ENCODE data around the gene EFHC1.

The EFHC1 gene

DNA sequence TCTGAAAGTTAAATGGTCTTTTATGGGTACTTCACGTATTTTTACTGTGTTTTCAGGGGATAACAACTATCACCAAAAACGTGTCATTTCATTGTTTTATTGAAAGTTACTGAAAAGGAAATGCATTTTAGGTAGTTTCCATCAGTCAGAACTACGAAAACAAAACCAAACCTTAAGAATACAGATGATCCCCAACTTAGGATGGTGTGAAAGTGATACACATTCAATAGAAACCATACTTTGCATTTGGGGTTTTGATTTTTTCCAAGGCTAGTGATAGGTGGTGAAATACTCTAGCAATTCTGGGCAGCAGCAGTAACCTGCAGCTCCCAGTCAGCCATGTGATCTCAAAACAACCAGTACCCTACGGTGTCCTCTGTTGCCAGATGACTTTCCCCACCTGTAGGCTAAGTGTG lies 25.9 kb upstream of the EFHC1 start:
- FAIRE-seq (no peak), DNase-seq (ENCODE audit: insufficient read length, low spot score) (no peak)

DNA sequence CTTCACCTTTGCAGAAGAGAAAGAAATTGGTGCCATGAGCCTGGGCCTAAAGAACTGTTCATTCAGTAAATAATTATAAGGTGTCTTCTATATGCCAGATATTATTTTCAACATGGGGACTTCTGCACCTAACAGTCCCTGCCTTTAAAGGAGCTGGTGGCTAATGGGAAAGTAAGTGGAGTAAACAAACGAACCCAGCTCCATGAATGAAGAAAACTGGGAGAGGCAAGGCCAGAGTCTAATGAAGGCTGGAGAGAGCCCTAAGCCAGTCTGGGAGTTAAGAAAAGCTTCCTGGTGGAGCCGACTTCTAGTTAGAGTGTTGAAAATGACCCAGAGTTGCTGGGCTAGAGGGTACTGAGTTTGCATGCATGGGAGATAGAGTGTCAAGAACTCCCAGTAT lies 24.2 kb upstream of the EFHC1 start:
- FAIRE-seq (no peak), DNase-seq (ENCODE audit: insufficient read length, low spot score) (no peak)

DNA sequence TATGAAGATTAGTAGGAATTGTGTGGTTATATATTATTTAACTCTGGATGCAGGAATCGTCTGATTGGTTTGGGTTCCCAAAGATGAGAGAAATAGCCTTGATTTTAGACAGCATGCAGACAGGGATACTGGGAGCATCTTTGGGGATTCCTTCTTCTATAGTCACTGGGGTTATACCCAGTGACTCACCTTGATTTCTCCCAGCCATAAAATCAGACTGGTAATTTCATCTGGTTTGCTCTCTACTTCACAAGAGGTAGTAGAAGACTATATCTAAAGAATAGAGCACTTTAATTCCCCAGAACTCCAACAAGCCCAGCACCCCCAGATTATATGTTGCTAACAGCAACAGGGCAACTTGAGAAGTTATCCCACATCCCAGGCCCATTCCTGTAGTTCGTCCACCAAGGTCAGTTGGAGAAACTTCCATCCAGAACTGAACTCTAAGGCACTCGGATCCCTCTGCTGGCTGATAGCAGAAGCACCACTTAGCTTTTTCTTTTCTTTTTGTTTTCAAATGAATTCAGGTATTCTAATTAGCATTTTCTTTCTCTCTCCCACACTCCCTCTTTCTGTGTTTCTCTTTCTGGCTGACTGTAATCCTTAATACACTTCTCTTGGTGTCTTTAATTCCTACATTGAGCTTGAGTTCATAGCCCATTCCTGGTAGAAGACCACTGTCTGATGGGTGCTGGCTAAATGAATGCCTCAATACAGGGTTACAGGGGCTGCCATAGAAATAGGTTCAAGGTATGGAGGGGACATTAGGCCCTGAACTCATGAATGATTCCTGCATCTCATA lies 20.4 kb upstream of the EFHC1 start:
- DNase-seq (ENCODE audit: insufficient read length, low spot score) (peak; percentile 51), FAIRE-seq (no peak)

DNA sequence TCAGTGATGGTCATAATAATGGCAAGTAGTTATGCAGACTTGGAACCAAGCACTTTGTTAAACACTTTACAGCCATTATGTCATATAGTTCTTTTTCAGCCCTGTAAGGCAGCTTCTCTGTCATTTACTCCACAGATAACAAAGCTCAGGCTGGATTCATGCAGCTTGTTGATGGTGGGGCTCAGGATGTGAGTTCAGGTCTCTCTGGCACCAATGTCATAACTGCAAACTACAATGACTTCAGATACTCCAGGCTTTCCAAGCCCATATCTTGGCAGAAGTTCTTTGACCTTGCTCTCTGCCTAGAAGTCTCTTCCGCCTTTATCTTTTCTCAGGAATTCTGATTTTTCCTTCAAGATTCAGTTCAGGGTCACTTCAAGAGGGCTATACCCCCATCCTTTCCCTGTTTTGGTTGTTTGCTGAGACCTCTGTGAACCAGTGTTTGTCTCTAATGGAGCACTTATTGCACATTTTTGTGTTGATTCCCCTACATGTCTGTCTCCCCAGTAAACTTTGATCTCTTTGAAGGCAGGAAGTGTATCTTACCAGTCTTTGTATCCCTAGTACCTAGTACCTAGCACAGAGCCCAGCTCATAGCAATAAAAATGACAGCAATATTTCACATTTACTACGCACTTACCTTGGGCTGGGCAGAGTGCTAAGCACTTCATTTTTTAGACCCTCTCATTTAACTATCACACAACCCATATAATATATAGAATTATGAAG lies 19.7 kb upstream of the EFHC1 start:
- DNase-seq (ENCODE audit: insufficient read length, low spot score) (no peak), FAIRE-seq (no peak)

DNA sequence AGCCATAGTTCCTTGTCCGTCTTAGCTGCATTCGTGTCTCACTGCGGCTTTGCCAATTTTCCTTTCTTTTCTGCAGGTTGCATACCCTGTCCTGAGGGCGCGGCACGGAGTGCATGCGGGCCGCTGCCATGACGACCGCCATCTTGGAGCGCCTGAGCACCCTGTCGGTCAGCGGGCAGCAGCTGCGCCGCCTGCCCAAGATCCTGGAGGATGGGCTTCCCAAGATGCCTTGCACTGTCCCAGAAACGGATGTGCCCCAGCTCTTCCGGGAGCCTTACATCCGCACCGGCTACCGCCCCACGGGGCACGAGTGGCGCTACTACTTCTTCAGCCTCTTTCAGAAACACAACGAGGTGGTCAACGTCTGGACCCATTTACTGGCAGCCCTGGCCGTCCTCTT lies 17.1 kb upstream of the EFHC1 start:
- FAIRE-seq (no peak), DNase-seq (ENCODE audit: insufficient read length, low spot score) (no peak)

DNA sequence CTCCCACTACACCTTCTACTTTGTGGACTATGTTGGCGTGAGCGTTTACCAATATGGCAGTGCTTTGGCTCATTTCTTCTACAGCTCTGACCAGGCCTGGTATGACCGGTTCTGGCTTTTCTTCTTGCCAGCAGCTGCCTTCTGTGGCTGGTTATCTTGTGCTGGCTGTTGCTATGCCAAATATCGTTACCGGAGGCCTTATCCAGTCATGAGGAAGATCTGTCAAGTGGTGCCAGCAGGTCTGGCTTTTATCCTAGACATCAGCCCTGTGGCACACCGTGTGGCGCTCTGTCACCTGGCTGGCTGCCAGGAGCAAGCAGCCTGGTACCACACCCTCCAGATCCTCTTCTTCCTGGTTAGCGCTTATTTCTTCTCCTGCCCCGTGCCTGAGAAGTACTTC lies 16.5 kb upstream of the EFHC1 start:
- FAIRE-seq (no peak), DNase-seq (ENCODE audit: insufficient read length, low spot score) (no peak)

DNA sequence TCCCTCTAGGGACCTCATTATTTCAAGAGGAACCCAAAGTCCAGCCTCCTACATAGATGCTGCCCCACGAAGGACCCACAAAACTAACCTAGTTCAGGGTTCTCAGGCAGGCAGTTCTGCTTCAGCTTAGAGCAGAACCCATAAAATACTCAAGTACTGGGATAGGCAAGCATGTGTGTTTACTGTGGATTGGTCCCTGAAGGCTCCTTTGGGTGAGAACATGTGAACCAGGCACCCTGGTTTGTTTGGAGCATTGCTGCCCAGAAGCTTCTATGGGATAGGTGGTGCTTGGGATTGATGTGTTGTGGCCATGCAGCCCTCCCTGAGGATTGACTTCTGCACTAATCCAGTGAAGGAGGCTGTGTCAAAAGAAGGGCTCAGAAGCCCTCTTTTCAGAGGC lies 14.9 kb upstream of the EFHC1 start:
- no peak for FAIRE-seq
- DNase-seq (ENCODE audit: insufficient read length, low spot score) = no peak

DNA sequence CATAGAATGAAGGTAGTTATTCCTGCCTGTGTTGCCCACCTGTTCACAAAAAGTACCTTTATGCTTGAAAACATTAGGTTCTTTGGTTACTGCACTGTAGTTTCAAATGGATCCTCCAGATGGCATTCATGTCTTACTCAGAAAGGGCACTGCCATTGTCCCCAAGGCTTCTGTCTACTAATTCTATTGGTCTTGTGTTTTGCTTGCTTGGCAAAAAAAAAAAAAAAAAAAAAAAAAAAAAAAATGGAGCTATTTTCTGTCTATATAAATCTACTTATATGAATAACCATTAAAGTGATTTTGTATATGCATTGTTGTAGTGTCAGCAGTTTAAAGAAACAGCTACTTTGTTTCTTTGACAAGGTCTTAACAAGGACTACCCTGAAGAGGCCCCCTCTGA lies 12.7 kb upstream of the EFHC1 start:
- DNase-seq (ENCODE audit: insufficient read length, low spot score) (peak; percentile 56), FAIRE-seq (no peak)

DNA sequence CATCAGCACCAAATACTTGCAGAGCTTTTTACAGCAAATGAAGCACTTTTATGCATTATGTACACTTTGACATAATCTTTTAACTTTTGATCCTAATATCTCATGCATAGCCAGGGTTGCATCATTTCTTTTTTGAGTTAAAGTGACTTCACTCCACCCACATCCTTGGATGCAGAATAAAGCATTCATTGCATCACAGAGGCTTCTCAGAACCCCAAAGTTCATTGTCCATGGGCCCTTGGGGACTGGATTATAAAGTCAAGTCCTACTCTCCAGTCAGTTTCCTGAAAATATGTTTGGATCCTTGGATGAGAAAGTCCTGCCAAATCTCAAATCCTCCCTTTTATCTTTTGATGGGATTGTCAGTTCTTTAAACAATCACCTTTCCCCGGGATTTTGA lies 10.6 kb upstream of the EFHC1 start:
- DNase-seq (ENCODE audit: insufficient read length, low spot score) (no peak), FAIRE-seq (no peak)

DNA sequence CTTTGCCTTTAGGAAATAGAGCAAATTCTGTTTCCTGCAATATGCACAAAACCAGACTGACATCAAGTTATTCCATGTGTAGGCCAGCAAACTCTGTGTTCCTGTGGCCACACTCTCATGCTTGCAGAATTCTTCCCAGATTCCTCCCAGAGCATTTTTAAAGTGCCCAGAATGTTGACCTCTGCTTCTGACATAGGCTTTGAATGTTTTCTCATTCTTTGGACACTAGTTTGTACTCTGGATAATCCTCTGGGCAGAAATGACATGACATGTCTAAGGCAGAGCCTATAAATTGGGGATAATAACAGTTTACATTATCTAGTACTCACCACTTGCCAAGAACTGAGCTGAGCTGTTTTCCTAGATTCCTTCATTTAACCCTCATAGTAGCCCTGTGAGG lies 9.2 kb upstream of the EFHC1 start:
- FAIRE-seq (no peak), DNase-seq (ENCODE audit: insufficient read length, low spot score) (no peak)

DNA sequence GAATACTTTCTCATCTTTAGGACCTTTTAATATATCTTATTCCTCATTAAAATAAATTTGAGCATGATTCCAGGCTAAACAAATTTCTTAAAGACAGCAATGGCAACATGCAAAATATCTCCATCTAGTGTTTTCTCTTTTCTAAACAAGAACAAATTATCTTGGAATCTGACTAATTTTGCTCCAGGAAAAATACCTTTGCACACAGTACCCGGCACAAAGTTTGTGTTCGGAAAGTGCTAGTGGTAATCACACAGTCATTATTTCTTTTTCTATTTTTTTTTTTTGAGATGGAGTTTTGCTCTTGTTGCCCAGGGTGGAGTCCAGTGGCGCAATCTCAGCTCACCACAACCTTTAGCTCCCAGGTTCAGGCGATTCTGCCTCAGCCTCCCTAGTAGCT lies 8.2 kb upstream of the EFHC1 start:
- FAIRE-seq (no peak), DNase-seq (ENCODE audit: insufficient read length, low spot score) (no peak)

DNA sequence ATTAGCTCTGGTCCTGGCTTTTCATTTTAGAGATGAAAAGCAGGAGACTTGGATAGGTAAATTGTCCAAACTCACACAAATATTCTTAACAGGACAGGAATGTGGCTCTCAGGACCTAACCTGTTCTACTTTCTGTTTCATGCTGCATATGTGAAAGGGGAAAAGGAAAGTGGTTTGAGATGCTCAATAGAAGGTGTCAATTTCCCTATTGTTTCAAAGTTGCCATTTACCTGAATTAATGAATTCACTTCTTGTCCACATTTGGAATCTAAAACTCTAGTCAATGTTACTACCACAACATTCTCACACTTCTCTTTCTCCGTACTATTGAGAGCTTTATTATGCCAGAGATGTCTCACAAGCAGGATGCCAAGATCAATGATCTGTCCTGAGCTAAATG lies 4.8 kb upstream of the EFHC1 start:
- FAIRE-seq (no peak), DNase-seq (ENCODE audit: insufficient read length, low spot score) (no peak)

DNA sequence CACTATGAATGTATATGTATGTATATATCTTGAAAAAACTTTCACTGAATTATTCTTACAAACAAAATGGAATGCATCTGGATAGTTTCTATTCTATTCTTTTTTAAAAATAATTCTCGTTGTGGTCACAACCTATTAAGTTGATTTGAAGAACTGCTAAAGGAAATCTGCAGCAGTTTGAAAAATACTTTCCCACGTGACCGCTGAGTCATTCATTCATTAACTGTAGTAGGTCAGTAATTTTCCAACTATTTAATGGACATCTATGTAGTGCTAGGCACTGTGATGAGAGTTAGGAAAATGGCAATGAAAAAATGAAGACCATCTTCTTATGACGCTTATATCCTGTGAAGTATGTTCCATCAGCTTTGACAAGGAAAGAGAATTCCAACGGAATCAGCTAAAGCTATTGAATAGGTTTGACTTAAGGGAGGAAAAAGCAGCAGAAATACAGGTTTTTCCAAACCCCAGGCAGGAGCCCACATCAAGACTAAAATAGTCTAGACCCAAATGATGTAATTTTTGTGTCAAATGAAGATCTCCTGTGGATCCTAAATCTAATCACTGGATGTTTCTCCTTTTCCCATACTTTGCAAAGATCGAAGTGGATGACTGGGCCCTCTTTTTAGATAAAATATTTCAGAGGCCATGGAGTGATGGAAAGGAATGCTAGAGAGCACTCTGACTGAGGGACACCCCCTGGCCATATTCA lies 4.1 kb upstream of the EFHC1 start:
- DNase-seq (ENCODE audit: insufficient read length, low spot score) (no peak), FAIRE-seq (no peak)

DNA sequence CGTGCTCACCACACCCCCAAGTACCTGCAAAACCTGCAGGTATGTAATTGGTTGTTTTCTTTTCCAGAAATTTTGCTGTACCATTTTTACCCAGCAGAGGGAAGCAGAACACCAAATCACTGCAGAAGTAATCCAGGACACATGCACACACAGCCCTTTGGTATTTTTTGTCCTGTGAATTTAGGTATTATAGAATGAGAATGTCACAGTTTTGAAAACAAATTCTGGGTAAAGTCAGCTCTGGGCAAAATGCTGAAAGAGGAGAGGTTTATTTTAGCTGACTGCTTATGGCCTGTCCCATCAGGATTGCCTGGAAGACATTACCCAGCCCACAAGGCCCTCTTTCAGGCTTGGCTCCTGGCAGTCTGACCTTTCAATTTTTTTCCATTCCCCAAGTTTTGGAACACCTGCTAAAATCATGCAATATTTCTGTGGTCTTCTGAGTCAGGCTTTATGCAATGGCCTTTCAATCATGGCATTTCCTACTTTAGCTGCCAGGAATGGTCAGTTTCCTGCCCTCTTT lies 3.5 kb upstream of the EFHC1 start:
- DNase-seq (ENCODE audit: insufficient read length, low spot score) = peak; percentile 59

DNA sequence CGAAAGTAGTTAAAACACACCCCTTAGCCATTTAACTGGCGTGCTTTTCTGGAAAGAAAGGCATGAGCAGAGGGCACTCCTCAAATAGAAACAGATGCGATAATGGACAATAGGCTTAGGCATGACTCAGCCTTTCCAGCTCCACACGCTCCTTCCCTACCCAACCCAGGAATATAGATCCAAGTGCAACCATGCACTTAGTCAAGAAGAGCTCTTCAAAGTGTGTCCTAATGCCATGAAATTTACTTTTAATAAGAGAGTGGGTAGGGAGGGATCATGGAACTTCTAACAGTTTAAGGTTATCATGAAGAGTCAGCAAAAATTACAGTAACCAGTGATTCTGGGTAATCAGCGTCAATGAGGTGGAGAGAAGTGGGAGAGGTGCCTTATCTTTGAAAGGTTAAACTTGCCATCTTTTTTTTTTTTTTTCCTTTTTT lies 2.4 kb upstream of the EFHC1 start:
- DNase-seq (ENCODE audit: insufficient read length, low spot score) (no peak), FAIRE-seq (no peak)

More for the DNA sequence above, 3.5 kb upstream of the EFHC1 start:
- FAIRE-seq = no peak

DNA sequence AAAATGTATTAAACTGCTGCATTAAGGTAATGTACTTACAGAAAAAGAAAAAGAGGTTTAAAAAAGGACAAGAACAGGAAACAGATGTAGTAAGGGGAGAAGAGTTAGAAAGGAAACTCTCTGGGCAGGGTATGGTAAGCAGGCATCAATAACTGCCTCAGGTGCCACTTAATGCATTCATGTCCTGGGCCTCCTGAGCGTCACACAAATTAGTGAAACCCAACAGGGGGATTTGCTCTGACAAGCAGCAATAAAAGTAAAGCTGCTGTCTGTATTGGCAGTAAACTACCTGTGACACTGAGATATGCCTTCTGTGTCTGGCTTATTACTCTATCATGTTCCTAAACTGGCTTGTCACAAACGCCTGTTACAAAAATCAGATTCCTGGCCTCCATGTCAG lies 1.5 kb upstream of the EFHC1 start:
- DNase-seq (ENCODE audit: insufficient read length, low spot score) (no peak), FAIRE-seq (no peak)

DNA sequence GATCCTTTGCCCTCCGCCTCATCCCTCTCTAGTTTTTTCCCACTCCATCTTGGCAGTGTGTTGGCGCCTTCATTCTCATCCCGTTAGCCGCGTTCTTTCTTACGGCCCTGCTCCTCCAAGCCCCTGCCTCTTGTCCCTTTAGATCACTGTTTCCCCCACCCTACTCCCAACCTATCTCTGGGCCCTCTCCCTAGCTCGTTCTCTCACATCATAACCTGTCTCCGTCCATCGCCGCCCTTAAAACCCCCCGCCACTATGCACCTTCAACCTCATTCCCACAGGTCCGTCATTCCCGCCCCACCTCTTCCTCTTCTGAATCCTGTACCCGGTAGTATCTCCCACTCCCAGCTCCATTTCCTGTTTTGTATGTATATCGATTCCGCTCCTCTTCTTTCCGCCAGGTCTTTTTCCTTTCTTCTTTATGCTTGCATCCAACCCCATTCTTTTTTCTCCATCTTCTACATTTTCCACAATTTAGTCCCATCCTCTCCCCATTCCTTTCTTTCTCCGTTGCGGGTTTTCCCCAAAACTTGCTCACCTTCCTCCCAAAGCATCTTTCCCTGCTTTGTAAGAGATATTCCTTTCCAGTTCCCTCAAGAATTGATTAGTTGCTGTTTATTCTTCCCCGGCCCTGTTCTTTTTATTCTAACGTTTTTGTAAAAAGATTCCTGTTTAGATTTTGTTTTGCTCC lies 671 bp downstream of the EFHC1 start:
- DNase-seq (ENCODE audit: insufficient read length, low spot score) = no peak
- FAIRE-seq = no peak

DNA sequence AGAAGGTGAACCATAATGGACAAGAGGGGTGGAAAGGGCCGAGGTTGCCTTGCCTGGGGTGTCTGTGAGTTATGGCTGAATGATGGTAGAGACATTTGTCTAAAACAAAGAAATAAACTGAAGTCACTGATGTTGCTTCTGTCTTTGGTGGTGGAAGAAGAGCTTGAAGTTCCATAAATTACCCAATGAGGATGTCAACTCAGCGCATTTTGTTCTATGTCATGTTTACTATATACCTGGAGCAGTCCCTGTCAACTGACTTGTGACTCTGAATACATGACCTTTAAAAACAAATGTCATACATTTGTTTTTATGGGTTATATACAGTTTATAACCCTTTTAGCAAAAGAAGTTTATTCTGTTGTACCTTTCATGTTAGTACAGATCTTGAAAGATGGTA lies 2.0 kb downstream of the EFHC1 start:
- DNase-seq (ENCODE audit: insufficient read length, low spot score) = no peak
- FAIRE-seq = no peak

DNA sequence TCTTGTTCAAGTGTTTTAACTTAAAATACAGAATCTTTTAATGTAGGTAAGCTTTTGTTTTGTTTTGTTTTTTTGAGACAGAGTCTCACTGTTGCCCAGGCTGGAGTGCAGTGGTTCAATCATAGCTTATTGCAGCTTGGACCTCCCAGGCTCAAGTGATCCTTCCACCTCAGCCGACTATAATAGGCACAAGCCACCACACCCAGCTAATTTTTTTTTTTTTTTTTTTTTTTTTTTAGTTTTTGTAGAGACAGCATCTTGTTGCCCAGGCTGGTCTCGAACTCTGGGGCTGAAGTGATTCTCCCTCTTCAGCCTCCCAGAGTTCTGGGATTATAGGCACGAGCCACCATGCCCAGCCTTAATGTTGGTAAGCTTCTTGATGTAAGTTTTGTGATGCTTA lies 3.3 kb downstream of the EFHC1 start:
- FAIRE-seq (no peak), DNase-seq (ENCODE audit: insufficient read length, low spot score) (no peak)

DNA sequence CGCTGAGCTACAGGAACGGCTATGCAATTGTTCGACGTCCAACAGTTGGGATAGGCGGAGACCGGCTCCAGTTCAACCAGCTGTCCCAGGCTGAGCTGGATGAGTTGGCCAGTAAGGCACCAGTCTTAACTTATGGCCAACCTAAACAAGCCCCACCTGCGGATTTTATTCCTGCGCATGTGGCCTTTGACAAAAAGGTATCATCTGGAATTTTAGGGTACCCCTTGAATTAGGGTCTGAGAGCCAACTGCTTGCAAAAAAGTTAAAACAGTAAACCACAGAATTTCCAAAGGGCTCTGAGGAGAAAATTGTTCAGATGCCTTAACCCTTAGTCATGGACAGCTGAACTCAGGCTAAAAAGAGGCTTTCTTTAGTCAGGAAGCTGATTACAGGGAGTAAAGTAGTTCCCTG lies 3.8 kb downstream of the EFHC1 start:
- FAIRE-seq = no peak

DNA sequence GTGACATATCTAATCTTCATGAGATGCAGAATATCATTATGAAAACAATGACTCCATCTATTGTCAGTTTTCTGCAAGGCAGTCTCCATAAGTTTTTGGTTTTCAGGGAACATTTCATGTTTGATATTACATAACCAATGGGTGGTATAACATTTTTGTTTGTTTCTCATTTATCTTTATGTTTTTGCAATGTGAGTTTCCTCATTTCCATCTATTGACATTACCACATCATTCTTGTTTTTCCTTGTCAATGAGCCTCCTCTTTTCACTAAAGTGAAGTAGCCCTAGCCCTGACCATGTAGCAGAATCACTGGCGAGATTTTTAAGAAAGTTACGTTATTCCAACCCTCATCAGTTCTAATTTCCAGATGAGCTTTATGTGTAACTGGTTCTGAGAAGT lies 4.4 kb downstream of the EFHC1 start:
- FAIRE-seq (no peak), DNase-seq (ENCODE audit: insufficient read length, low spot score) (no peak)

More for the DNA sequence above, 3.8 kb downstream of the EFHC1 start:
- peak; percentile 67 for DNase-seq (ENCODE audit: insufficient read length, low spot score)
